Cardiac muscle cell (in vitro differentiated cells and primary cell): ENCODE data around the gene COP1. TPM values are rescaled to one million over a fixed set of nuclear protein-coding genes. Genes with fewer than 3 reads are reported as not detected.
"Not testable (repeated sequence)": the region's sequence is repeated elsewhere in the genome, so short reads cannot be mapped to it uniquely, and the experiment has no call there.

Experiments
- DNase-seq, 2 donors: peaks; one replicate each; pipeline versions ENCODE4 v3.0.0 to v3.0.0-alpha.2; 2010 to 2017; ENCODE audit warnings: low read depth in 1 of 2, low spot score in 1 of 2
- H3K27ac ChIP-seq: fragments of 200-600 bp; sonication (generic); 2 replicates; pipeline ENCODE4 v1.5.1; 2016
- H3K27me3 ChIP-seq: fragments of 200-600 bp; sonication (generic); 2 replicates; pipeline ENCODE4 v1.6.0; 2016; ENCODE audit warnings: control low read depth
- H3K36me3 ChIP-seq: fragments of 200-600 bp; sonication (generic); 2 replicates; pipeline ENCODE4 v1.5.1; 2016; ENCODE audit warnings: control low read depth
- H3K4me1 ChIP-seq: fragments of 200-600 bp; sonication (generic); 2 replicates; pipeline ENCODE4 v1.8.1; 2017; ENCODE audit warnings: low read depth, mild to moderate bottlenecking, mixed run types
- H3K4me3 ChIP-seq: fragments of 200-600 bp; sonication (generic); 2 replicates; pipeline ENCODE4 v1.5.1; 2016; ENCODE audit warnings: mild to moderate bottlenecking
- H3K9me3 ChIP-seq: fragments of 200-600 bp; sonication (generic); 2 replicates; pipeline ENCODE4 v1.5.1; 2017; ENCODE audit warnings: low read depth, mild to moderate bottlenecking, control low read depth
- CTCF ChIP-seq: IDR thresholded peaks from 2 replicates; pipeline ENCODE4 v1.5.1; 2012; ENCODE audit warnings: low read depth, mild to moderate bottlenecking, low read length
- polyA plus RNA-seq: library from polyadenylated mRNA; unstranded; fragments of >200 nt; fragmentation: Nextera tagmentation; extraction: Ambion mirVana; gene quantifications from 2 replicates; pipeline ENCODE4 v1.2.1, GENCODE V29; 2016
- total RNA-seq: library from RNA; depleted of rRNA; stranded (reverse); fragments of >200 nt; gene quantifications from 2 replicates; pipeline ENCODE4 v1.2.3, GENCODE V29; 2016

COP1 gene
- total RNA-seq (48.8 and 71.3 TPM in 2 replicates), polyA plus RNA-seq (57.4 and 58.8 TPM in 2 replicates)

- Histone ChIP-seq H3K4me1 (peaks cover 22% of the 10 kb centered on the region), H3K36me3 (no peaks in the 10 kb centered on the region), H3K27ac (peak within 1 kb of the TSS; percentile 96), H3K9me3 (no peaks in the 10 kb centered on the region), H3K27me3 (no peaks in the 10 kb centered on the region), H3K4me3 (peak within 1 kb of the TSS; percentile 83)
- peak; percentile 96 to 97 for DNase-seq
- no peak for TF ChIP-seq CTCF
These were observed at the start of gene COP1 for GRCh38 chr1:176206961-176207902. COP1 (minus strand) TSS chr1:176207286; CDS start chr1:176206978, 308 bp downstream.

GRCh38 chr1:176252191-176252590 is 45.1 kb upstream of the COP1 start:
- Histone ChIP-seq H3K9me3 (no peaks in the 10 kb centered on the region), H3K27ac (no peak overlapping the region), H3K27me3 (no peaks in the 10 kb centered on the region), H3K4me1 (no peaks in the 10 kb centered on the region), H3K36me3 (no peaks in the 10 kb centered on the region), H3K4me3 (no peak overlapping the region)
- no peak for TF ChIP-seq CTCF
- DNase-seq: no peak

GRCh38 chr1:176244851-176245250 is 37.8 kb upstream of the COP1 start:
- Histone ChIP-seq H3K9me3 (no peaks in the 10 kb centered on the region), H3K4me1 (no peaks in the 10 kb centered on the region), H3K27ac (no peak overlapping the region), H3K27me3 (no peaks in the 10 kb centered on the region), H3K4me3 (no peak overlapping the region), H3K36me3 (no peaks in the 10 kb centered on the region)
- DNase-seq: no peak
- TF ChIP-seq CTCF: no peak

GRCh38 chr1:176243746-176244145 is 36.7 kb upstream of the COP1 start:
- no peak overlapping the region for H3K4me3 ChIP-seq
- no peak for DNase-seq
- no peaks in the 10 kb centered on the region for H3K4me1 ChIP-seq
- TF ChIP-seq CTCF: no peak
- H3K9me3 ChIP-seq: no peaks in the 10 kb centered on the region
- no peaks in the 10 kb centered on the region for H3K27me3 ChIP-seq
- H3K36me3 ChIP-seq: no peaks in the 10 kb centered on the region
- no peak overlapping the region for H3K27ac ChIP-seq

- H3K4me3 ChIP-seq: no peak overlapping the region
- no peaks in the 10 kb centered on the region for H3K27me3 ChIP-seq
- TF ChIP-seq CTCF: no peak
- H3K9me3 ChIP-seq: no peaks in the 10 kb centered on the region
- no peaks in the 10 kb centered on the region for H3K4me1 ChIP-seq
- DNase-seq: peak in 1 of 2 donors; percentile 60
- no peak overlapping the region for H3K27ac ChIP-seq
- no peaks in the 10 kb centered on the region for H3K36me3 ChIP-seq
These were observed 34.4 kb upstream of the COP1 start for GRCh38 chr1:176241385-176242015.

- H3K27ac ChIP-seq, H3K4me3 ChIP-seq, H3K9me3 ChIP-seq, H3K36me3 ChIP-seq, H3K4me1 ChIP-seq, DNase-seq, H3K27me3 ChIP-seq: not testable (repeated sequence)
These were observed 26.6 kb upstream of the COP1 start for GRCh38 chr1:176233657-176234056.
